HG02642 (cell line): ENCODE measurements around the gene ARHGAP36.

Experiments
- ATAC-seq: cut with Tn5 transposase; IDR thresholded peaks from one replicate; pipeline ENCODE4 v1.9.1; 2021; ENCODE audit warnings: mild to moderate bottlenecking; ENCODE audit not compliant: unreplicated experiment, poor library complexity

The ARHGAP36 gene, protein sequence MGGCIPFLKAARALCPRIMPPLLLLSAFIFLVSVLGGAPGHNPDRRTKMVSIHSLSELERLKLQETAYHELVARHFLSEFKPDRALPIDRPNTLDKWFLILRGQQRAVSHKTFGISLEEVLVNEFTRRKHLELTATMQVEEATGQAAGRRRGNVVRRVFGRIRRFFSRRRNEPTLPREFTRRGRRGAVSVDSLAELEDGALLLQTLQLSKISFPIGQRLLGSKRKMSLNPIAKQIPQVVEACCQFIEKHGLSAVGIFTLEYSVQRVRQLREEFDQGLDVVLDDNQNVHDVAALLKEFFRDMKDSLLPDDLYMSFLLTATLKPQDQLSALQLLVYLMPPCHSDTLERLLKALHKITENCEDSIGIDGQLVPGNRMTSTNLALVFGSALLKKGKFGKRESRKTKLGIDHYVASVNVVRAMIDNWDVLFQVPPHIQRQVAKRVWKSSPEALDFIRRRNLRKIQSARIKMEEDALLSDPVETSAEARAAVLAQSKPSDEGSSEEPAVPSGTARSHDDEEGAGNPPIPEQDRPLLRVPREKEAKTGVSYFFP

GRCh38 chrX:131058136-131058868 lies at the start of gene ARHGAP36:
Gene ARHGAP36, plus strand, starts transcription at chrX:131058346. Its CDS starts 23,320 bp downstream, at chrX:131081666.
- ATAC-seq: no peak

GRCh38 chrX:131010186-131010585 lies 48.0 kb upstream of the ARHGAP36 start:
- no peak for ATAC-seq

- ATAC-seq: no peak
Measured at GRCh38 chrX:131025336-131025735, 32.8 kb upstream of the ARHGAP36 start.

DNA sequence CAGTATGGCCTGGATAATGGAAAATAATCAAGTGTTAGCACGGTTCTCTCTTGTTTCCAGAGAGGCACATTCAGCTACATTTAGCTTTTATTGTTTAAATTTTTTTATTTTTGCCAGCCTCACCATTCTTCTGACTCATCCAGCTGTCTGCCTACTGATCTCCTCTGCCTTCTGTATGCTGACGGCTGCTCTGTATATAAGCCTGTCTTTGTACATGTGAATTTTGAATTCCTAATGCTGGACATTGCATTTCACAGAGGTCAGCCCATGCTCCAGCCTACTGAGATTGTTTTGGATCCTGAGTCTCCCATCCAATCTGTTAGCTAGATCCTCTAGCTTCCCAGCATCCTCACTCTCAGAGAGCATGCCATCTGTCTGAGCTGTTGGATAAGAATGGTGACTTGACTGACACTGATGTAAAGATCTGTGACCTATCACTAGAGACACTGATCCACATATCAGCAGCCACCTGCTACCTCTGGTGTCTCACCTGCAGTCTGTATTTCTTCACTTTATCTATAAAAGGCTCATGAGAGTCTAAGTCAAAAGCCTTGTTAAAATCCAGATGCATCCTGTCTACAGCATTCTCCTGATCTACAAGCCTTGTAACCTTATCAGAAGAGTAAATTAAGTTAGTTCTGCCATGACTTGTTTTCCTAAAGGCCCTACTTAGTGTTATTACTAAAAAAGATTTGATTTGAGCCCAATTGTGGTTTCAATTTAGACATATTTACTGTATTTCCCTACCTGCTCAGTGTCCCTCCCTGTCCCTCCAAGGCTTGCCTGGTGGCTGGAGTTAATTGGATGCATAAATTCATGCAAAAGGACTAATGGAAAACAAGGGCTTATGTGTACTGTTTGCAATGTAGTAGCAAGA lies 25.6 kb upstream of the ARHGAP36 start:
- ATAC-seq: no peak

- ATAC-seq: no peak
Measured at GRCh38 chrX:131034063-131034462, 24.1 kb upstream of the ARHGAP36 start.

- ATAC-seq: no peak
Measured at GRCh38 chrX:131040781-131041180, 17.4 kb upstream of the ARHGAP36 start.

DNA sequence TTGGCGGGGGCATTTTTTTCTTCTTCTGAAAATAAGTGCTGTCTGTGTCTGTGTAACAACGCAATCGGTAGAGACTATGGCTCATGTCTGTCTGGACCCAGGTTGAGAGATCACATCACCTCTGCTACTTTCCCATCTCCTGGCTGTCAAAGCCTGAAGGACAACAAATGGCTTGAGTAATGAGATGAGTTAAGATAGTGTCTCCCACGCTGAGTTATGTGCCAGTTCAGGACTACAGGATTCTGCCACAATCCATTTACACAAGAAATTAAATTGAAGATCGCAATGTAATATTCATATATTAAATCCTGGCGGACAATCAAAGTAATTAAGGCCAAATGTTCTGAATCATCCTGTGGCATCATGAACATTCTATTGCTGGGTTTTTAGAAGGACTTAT lies 16.5 kb upstream of the ARHGAP36 start:
- no peak for ATAC-seq

- no peak for ATAC-seq
Measured at GRCh38 chrX:131045726-131046125, 12.4 kb upstream of the ARHGAP36 start.

GRCh38 chrX:131046596-131046995 lies 11.6 kb upstream of the ARHGAP36 start:
- ATAC-seq: no peak

GRCh38 chrX:131047180-131047579 lies 11.0 kb upstream of the ARHGAP36 start:
- no peak for ATAC-seq

DNA sequence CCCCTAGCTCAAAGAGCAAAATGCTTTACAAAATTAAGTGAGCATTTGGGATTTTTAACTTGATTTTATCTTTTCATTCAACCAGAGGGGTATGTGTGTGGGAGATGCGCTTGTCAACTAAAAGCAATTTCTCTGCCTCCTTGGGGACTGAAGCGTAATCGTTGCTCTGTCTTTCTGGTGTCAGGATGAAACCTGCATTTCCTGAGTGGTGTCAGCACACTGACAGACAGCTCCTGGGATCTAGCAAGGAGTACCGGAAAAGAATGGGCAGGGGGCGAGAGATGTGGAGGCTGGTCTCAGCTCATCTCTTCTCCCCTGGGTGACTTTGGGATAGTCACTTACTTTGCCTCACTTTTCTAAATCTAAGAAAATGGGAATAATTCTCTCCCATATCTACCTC lies 5.1 kb upstream of the ARHGAP36 start:
- no peak for ATAC-seq

GRCh38 chrX:131054906-131055305 lies 3.2 kb upstream of the ARHGAP36 start:
- ATAC-seq: no peak

GRCh38 chrX:131057706-131058105 lies 440 bp upstream of the ARHGAP36 start:
- no peak for ATAC-seq

GRCh38 chrX:131059246-131059645 lies 1.1 kb downstream of the ARHGAP36 start:
- ATAC-seq: no peak

DNA sequence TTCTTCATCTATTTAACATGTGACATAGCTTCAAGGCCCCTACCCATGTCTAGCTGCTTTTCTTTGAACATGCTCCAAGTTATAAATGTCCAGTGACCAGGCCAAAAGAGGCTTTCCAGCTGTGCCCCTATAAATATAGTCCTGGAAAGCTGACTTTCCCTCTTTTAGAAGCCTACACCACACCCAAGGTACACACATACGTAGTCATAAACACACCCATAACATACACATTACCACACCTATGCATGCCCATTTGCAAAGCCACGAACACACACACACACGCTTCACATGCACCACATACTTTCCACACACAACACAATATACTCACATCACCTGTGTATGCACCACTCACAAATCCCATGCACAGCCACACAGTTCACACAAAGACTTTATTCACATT lies 2.0 kb downstream of the ARHGAP36 start:
- no peak for ATAC-seq

- ATAC-seq: no peak
Measured at GRCh38 chrX:131061306-131061705, 3.2 kb downstream of the ARHGAP36 start.

- no peak for ATAC-seq
Measured at GRCh38 chrX:131063613-131064012, 5.5 kb downstream of the ARHGAP36 start.

DNA sequence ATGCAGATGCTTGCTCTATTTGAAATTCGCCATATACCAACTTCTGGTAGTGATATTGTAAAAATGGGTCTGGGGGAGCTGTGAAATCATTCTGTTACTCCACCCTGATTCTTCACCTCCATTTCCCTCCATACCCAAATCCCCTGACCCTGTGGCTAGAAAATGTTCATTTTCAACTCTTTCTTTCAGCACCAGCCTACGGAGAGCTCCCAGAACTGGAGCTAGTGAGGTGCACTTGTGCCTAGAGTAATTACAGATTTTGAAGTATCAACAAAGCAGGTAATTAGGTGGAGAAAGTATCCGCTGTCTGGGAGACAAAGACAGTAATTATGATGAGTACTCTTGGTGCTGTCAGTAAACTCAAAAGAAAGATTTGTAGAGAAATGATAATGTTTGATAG lies 8.1 kb downstream of the ARHGAP36 start:
- no peak for ATAC-seq

GRCh38 chrX:131067216-131067615 lies 9.1 kb downstream of the ARHGAP36 start:
- no peak for ATAC-seq
